Choroid plexus epithelial cell (primary cell): ENCODE results near the gene ZEB2.

Experiments used
- DNase-seq: peaks from one replicate; pipeline ENCODE4 v3.0.0-alpha.2; 2010; ENCODE audit warnings: low read depth
- H3K4me3 ChIP-seq: 2 replicates; pipeline ENCODE4 v1.5.1; 2011; ENCODE audit warnings: low read depth, mild to moderate bottlenecking, control low read depth, low read length, moderate library complexity
- TF ChIP-seq, protein P1 (sequence below): conservative IDR thresholded peaks from 2 replicates; pipeline ENCODE4 v1.5.1; 2011; ENCODE audit warnings: low read depth, mild to moderate bottlenecking, control low read depth, inconsistent platforms, low read length, moderate library complexity

The ZEB2 gene

GRCh38 chr2:144477281-144477956, 42.5 kb downstream of the ZEB2 start:
- no peak for DNase-seq
- TF ChIP-seq, protein P1, sequence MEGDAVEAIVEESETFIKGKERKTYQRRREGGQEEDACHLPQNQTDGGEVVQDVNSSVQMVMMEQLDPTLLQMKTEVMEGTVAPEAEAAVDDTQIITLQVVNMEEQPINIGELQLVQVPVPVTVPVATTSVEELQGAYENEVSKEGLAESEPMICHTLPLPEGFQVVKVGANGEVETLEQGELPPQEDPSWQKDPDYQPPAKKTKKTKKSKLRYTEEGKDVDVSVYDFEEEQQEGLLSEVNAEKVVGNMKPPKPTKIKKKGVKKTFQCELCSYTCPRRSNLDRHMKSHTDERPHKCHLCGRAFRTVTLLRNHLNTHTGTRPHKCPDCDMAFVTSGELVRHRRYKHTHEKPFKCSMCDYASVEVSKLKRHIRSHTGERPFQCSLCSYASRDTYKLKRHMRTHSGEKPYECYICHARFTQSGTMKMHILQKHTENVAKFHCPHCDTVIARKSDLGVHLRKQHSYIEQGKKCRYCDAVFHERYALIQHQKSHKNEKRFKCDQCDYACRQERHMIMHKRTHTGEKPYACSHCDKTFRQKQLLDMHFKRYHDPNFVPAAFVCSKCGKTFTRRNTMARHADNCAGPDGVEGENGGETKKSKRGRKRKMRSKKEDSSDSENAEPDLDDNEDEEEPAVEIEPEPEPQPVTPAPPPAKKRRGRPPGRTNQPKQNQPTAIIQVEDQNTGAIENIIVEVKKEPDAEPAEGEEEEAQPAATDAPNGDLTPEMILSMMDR, result no peak
- no peak overlapping the region for H3K4me3 ChIP-seq

DNA sequence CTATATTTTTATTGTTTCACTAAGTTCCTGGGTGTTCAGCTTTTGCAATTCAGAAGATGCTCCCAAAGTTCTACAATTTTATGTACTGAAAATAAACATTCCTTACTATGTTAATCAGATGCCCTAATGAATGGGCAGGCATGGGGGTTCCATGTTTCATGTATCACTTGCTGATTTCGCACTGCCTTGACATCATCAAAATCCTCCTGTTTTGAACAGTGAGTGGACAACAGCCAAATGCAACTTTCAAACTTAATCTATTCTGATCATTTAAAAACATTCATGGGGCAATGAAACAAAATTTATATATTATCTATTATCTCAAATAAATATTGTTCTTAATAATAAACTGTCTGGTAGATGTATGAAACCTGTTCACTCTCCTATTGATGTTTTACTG, 43.2 kb downstream of the ZEB2 start:
- no peak overlapping the region for H3K4me3 ChIP-seq
- TF ChIP-seq, protein P1, result no peak
- no peak for DNase-seq

- TF ChIP-seq, protein P1, result no peak
- no peak overlapping the region for H3K4me3 ChIP-seq
- no peak for DNase-seq
Measured at GRCh38 chr2:144475569-144476275, 44.2 kb downstream of the ZEB2 start.

- no peak overlapping the region for H3K4me3 ChIP-seq
- TF ChIP-seq, protein P1, result no peak
- no peak for DNase-seq
Measured at GRCh38 chr2:144475044-144475443, 44.9 kb downstream of the ZEB2 start.

DNA sequence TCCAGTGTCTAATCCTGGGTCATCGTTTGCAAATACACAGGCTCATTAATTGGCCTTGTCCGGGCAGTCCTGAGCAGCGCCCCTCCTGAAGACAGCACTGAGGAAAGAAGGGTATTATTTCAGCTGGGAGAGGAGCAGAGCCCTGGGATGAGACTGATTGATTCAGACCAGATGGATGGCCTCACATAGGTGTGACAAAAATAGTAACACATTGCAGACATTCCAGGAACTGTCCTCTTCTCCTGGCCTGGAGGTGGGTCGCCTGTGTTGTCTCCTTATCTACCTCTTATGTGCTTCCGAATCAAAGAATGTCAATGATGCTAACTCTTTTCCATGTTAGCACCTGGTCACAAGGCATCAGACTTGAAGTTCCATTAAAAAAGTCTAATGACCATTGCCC, 45.9 kb downstream of the ZEB2 start:
- TF ChIP-seq, protein P1, result no peak
- no peak for DNase-seq
- H3K4me3 ChIP-seq, result no peak overlapping the region

- no peak for DNase-seq
- TF ChIP-seq, protein P1, result no peak
- H3K4me3 ChIP-seq, result no peak overlapping the region
Measured at GRCh38 chr2:144472911-144473310, 47.0 kb downstream of the ZEB2 start.

DNA sequence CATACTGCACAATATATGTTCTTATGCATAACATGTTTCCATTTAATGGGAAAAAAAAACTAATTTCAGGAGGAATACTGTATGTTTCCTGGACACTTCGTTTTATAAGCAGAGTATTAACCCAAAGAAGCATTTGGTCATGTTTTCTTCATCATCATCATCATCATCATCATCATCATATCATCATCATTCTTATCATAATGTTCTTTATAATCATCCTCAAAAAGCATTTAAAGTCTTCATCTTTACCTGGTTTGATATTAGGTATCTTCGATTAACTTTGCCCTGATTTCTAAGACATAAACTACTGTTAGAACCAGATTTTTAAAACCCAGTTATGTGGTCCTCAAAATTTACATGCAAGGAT, 47.9 kb downstream of the ZEB2 start:
- TF ChIP-seq, protein P1, result no peak

More for the DNA sequence above, 47.9 kb downstream of the ZEB2 start:
- no peak for DNase-seq
- H3K4me3 ChIP-seq, result no peak overlapping the region
